GM19467 (cell line): ENCODE measurements around the gene CDNF.

ENCODE experiments used
- ATAC-seq: cut with Tn5 transposase; IDR thresholded peaks from one replicate; pipeline ENCODE4 v1.9.1; 2021; ENCODE audit warnings: mild to moderate bottlenecking, moderate library complexity; ENCODE audit not compliant: unreplicated experiment

Gene CDNF

DNA sequence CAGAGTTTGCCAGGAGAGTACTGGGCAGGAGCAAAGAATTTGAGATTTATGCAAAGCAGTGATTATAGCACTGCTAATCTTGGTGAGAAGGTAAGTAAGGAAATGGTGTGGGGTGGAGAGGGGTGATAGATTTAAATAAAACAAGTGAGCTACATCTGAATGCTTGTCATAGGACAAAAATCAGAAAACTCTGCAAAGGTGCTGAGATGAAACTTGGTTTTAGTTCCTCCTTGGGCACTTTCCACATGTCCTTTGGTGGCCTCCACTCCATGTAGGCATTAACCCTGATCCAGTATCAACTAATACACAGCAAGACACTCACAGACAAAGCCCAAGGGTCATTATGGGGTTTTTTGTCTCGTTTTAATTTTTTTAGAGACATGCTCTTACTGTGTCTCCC, 37.4 kb downstream of the CDNF start:
- no peak for ATAC-seq

DNA sequence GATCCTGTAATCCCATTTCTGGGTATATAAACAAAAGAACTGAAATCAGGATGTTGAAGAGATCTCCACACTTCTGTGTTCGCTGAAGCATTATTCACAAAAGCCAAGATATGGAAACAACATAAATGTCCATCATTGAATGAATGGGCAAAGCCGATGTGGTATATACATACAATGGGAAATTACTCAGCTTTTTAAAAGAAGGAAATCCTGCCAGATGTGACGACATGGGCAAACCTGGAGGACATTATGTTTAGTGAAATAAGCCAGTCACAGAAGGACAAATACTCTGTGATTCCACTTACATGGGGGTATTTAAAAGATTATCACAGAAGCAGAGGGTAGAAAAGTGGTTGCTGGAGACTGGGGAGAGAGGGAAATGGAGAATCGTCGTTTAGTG, 39.2 kb downstream of the CDNF start:
- ATAC-seq: no peak

- no peak for ATAC-seq
These were observed 49.9 kb downstream of the CDNF start for GRCh38 chr10:14787938-14788337.

DNA sequence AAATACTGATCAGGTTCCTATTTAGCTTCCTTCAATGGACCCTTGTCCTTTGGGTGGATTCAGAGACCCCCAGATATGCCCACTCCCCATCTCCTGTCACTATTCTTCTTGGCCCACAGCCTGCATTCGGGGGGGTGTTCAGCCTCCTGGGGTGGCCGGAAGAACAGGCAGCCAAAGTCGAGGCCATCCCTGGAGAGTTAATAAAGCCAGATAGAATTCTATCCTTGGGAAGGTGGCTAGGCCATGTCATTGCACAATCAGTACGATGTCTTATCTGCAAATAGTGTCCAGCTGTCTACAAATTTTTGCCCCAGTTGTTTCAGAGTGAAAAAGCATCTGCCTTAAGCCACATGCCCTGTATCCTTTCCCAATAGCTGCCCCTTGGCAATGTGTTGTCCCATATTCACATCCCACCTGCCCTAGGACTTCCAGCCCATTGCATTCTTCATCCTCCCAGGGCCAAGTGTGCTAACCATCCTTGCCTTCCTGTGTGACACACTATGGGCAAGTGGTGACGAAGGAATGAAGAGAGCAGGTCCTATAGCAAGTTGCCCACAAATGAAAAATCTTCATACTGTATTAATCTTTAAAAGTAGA, 53.3 kb downstream of the CDNF start:
- no peak for ATAC-seq

DNA sequence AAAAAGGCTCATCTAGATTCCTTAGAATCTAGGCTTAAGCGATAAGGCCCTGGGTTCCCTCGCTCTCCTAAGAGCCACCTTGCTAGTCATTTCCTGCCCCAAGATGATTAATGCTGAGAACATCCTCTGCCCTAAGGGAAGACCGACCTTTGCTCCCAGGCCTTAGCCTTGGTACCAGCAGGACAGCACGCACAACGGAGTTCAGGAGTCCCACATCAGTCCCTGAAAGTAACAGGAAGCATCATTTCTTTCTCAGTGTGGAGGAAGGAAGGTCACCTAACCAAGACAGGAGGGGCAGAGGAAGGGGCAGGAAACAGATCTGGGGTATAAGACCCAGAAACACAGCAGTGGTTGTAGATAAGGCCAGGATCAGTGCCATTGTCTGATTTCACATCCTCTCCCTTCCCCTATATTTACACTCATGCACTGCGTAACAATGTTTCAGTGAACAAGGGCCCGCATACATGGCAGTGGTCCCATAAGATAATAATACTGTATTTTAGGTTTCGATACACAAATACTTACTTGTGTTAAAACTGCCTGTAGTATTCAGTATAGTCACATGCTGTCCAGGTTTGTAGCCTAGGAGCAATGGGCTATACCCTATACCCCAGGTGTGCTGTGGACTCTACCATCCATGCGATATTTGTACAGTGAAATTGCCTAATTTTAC, 55.0 kb downstream of the CDNF start:
- ATAC-seq: no peak

DNA sequence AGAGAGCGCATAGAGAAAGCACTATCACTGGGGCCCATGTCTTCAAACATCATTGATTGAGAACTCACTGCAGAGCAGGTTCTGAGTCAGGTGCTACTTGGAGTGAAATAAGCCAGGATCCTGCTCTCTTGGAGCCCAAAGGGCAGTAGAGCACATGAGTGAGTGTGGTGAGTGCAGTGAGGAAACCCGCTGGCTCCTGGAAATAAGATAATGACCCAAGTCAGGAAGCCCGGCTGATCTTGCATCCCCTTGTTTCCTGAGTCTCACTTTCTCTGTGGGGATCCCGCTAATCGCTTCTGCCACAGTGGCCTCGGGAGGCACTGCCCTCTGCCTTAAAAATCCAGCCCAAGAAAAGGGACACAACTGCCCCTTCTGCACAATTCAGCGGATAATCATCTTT, 56.1 kb downstream of the CDNF start:
- ATAC-seq: no peak

- no peak for ATAC-seq
These were observed 58.7 kb downstream of the CDNF start for GRCh38 chr10:14779001-14779651.

GRCh38 chr10:14776546-14776945, 61.3 kb downstream of the CDNF start:
- no peak for ATAC-seq

DNA sequence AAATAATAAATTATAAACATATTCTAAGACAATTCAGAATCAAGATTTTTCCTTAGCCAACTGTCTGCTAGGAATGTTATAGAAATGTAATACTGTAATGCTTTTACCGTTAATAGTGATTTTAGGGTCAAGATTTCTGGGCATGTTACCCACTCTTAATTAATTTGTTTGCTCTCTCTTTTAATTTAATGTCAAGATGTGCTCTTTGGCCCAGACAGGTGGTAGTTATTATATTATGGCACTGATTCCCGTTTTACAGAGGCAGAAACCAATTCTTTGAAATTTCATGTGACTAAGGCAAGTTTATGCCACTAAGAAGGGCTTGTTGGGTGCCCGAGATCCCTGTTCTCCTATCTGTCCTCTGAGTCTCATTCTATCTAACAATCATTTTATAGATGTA, 62.2 kb downstream of the CDNF start:
- ATAC-seq: no peak

- ATAC-seq: no peak
These were observed 63.0 kb downstream of the CDNF start, which contains the start of gene FAM107B for GRCh38 chr10:14774797-14775196. Gene FAM107B (minus strand): TSS chr10:14774897. CDS start chr10:14774663, 234 bp downstream.

- ATAC-seq: no peak
These were observed 63.6 kb downstream of the CDNF start for GRCh38 chr10:14774214-14774580.

DNA sequence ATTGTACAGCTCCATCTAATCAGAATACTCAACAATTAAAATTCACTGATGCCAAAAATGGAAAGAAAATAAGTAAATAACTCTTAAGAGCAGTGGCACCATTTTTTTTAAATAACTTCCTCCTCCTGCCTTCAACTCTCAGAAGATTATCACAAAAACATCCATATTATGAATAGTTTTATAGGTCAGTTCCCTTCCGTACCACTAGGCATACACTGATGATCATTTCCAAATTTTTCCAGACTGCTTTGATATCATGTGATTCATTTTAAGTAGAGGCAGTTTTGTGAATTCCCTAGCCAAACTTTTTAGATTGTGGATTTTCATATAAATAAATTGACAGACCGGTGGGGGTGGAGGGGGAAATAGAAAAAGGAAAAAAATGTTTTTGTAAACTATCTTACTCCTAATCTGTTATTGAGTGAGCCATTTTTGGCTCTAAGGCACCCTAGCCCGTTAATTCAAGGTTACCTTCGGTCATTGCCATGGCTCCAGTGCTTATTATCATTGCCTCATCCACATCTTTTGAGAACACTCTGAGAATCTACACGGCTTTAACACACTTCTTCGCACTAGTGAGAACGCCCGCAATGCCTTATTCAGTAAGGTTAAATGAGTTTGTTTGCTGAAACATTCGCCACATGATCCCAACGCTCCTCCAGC, 64.2 kb downstream of the CDNF start:
- ATAC-seq: no peak

GRCh38 chr10:14772399-14772798, 65.4 kb downstream of the CDNF start:
- ATAC-seq: no peak

DNA sequence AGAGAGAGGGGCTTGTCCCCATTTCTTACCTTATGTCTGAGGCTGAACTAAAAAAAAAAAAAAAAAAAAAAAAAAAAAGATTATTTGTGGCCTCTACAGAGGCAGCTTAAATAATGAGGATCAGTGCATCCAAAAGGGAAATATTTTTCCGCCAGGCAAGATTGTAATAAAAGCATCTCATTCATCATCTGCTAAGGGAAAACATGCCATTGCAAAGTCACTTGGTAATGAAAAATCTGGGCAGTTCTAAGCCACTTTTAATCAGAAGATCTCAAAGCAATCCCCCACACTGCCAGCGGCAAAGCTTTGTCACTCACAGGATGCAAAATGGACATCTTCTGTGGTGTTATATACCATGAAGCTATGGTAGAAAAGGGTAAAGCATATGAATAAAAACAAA, 66.9 kb downstream of the CDNF start:
- ATAC-seq: no peak
